ENCODE measurements around the gene ADAMTS1.

DNA sequence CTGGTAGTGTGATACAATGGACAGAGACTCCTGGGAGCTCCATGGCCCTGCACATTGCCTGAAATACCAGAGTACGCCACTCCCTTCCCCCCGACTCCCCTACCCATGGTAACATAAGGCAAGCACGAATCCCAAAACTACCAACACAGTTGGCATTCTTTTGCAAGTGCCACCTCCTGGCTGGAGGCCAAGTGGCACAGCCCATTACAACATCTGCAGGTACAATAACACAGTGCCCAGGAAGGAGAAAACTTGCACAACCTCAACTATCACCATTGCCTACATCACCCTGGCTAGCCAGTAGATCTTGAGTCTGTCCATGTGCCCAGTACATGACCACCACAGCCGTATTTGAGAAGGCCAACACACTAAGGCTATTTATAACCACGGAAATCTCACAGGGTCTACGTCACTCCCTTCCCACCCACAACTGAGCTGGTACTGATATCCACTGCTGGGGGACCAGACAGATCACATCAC, 11.7 kb downstream of the ADAMTS1 start:
- TF ChIP-seq TAF1 (IDR thresholded peaks at IDR 0.05; ENCODE audit: borderline replicate concordance, low read depth, low read length) (no peak), POLR2AphosphoS5 (IDR thresholded peaks at IDR 0.05; ENCODE audit: low read depth, low read length) (no peak), POLR2A (IDR thresholded peaks at IDR 0.05; ENCODE audit: low read depth, low read length) (no peak)

Measured in GM12892 (cell line).